Endothelial cell of umbilical vein (primary cell): Measurements from ENCODE around the gene ERVW-1. TPM values are rescaled to one million over a fixed set of nuclear protein-coding genes. Genes with fewer than 3 reads are reported as not detected.

Experiments
- BruUV-seq: library from RNA; stranded (reverse); fragments of 400-500 nt; replicated peaks from 2 replicates; lab custom pipeline; 2021; lab: Mats Ljungman, UMichigan
- CTCF ChIA-PET: fragments of 300-600, 350-600 bp; sonication (Branson Sonifier 250); formaldehyde crosslinking; loops from one replicate; lab custom pipeline; 2021; ENCODE audit warnings: antibody characterized with exemption, inconsistent platforms; lab: Charles Lee
- POLR2A ChIA-PET: fragments of 300-600, 350-600 bp; sonication (Branson Sonifier 250); formaldehyde crosslinking; loops from one replicate; lab custom pipeline; 2021; ENCODE audit warnings: antibody characterized with exemption, inconsistent platforms; lab: Charles Lee
- DNase-seq: peaks from one replicate; pipeline ENCODE4 v3.0.0-alpha.2; 2011; ENCODE audit warnings: low read depth, low spot score
- FAIRE-seq: peaks from 2 replicates; lab custom pipeline; 2011; peaks lifted over from hg19 to GRCh38; lab: Jason Lieb, UNC
- H2AFZ ChIP-seq: 2 replicates; pipeline ENCODE4 v1.6.0; 2012; ENCODE audit warnings: low read depth, low read length, control low read depth, inconsistent platforms
- H3K27ac ChIP-seq: 2 replicates; pipeline ENCODE4 v1.5.1; 2011; ENCODE audit warnings: low read depth, mild to moderate bottlenecking, control low read depth, low read length, moderate library complexity; ENCODE audit not compliant: insufficient read depth
- H3K27me3 ChIP-seq, 2 experiments: 2 replicates each; pipeline versions ENCODE4 v1.6.0 to v1.6.1; 2011; ENCODE audit warnings: low read length in 2 of 2, mixed read lengths in 1 of 2; ENCODE audit not compliant: control insufficient read depth in 2 of 2, insufficient read depth in 2 of 2
- H3K36me3 ChIP-seq, 2 experiments: 2 replicates in 1 of 2; 3 replicates in 1 of 2; pipeline ENCODE4 v1.5.1; 2011; ENCODE audit warnings: low read length in 2 of 2, mild to moderate bottlenecking in 1 of 2, moderate library complexity in 1 of 2; ENCODE audit not compliant: control insufficient read depth in 2 of 2, insufficient read depth in 2 of 2; ENCODE audit errors: extremely low read depth in 1 of 2
- H3K4me1 ChIP-seq: 3 replicates; pipeline ENCODE4 v1.5.1; 2011; ENCODE audit warnings: mild to moderate bottlenecking, low read length; ENCODE audit not compliant: control insufficient read depth, insufficient read depth; ENCODE audit errors: extremely low read depth
- H3K4me2 ChIP-seq: 2 replicates; pipeline ENCODE4 v1.6.1; 2011; ENCODE audit warnings: low read length, control low read depth, mixed read lengths; ENCODE audit not compliant: insufficient read depth
- H3K4me3 ChIP-seq, 3 experiments: fragments of 200-600 bp in 1 of 3; sonication (generic), shearing (Covaris generic) in 1 of 3; replicated peaks in 1 of 3; 2 replicates each; pipeline ENCODE4 v1.5.1; 2011 to 2016; ENCODE audit warnings: control low read depth in 3 of 3, low read length in 3 of 3, mild to moderate bottlenecking in 2 of 3, inconsistent platforms in 1 of 3, low read depth in 1 of 3, moderate library complexity in 1 of 3; ENCODE audit not compliant: insufficient read depth in 1 of 3
- H3K79me2 ChIP-seq: 2 replicates; pipeline ENCODE4 v1.6.0; 2012; ENCODE audit warnings: low read length, inconsistent platforms; ENCODE audit not compliant: control insufficient read depth, insufficient read depth
- H3K9ac ChIP-seq: replicated peaks from 2 replicates; pipeline ENCODE3; 2011; ENCODE audit warnings: low read length, control low read depth; ENCODE audit not compliant: insufficient read depth; ENCODE audit errors: extremely low read depth
- H3K9me1 ChIP-seq: replicated peaks from 3 replicates; pipeline ENCODE4 v1.6.0; 2011; ENCODE audit warnings: mild to moderate bottlenecking, low read length; ENCODE audit not compliant: control insufficient read depth, insufficient read depth; ENCODE audit errors: extremely low read depth
- H3K9me3 ChIP-seq: replicated peaks from 2 replicates; pipeline ENCODE4 v1.5.1; 2012; ENCODE audit warnings: low read length, inconsistent platforms; ENCODE audit not compliant: control insufficient read depth, insufficient read depth
- H4K20me1 ChIP-seq: replicated peaks from 2 replicates; pipeline ENCODE3; 2011; ENCODE audit warnings: mild to moderate bottlenecking, low read length; ENCODE audit not compliant: control insufficient read depth, insufficient read depth; ENCODE audit errors: extremely low read depth
- CTCF ChIP-seq, 2 donors: IDR thresholded peaks; 1 replicate in 1 of 2; 2 replicates in 1 of 2; pipeline ENCODE4 v1.5.1; 2011; ENCODE audit warnings: low read length in 2 of 2, mild to moderate bottlenecking in 2 of 2, moderate library complexity in 2 of 2, control low read depth in 1 of 2, inconsistent platforms in 1 of 2, low read depth in 1 of 2; ENCODE audit not compliant: insufficient read depth in 1 of 2; ENCODE audit errors: extremely low read depth in 1 of 2
- EZH2 ChIP-seq: IDR thresholded peaks from 2 replicates; pipeline ENCODE4 v1.6.1; 2012; ENCODE audit warnings: borderline replicate concordance, low read depth, mild to moderate bottlenecking, moderate library complexity, low read length, inconsistent platforms; ENCODE audit not compliant: severe bottlenecking
- FOS ChIP-seq: IDR thresholded peaks from 2 replicates; pipeline ENCODE4 v1.6.1; 2011; ENCODE audit warnings: mild to moderate bottlenecking, low read length, moderate library complexity, borderline replicate concordance; ENCODE audit not compliant: insufficient read depth
- GATA2 ChIP-seq: IDR thresholded peaks from 2 replicates; pipeline ENCODE4 v1.7.0; 2011; ENCODE audit warnings: low read depth, mild to moderate bottlenecking, moderate library complexity, mixed read lengths, low read length; ENCODE audit not compliant: insufficient read length, insufficient read depth
- JUN ChIP-seq: IDR thresholded peaks from 2 replicates; pipeline ENCODE4 v1.6.1; 2011; ENCODE audit warnings: borderline replicate concordance, low read depth; ENCODE audit not compliant: insufficient read length, insufficient read depth
- MYC ChIP-seq: IDR thresholded peaks from one replicate; pipeline ENCODE4 v1.6.1; 2011; ENCODE audit warnings: mild to moderate bottlenecking, low read depth, low read length
- POLR2A ChIP-seq: IDR thresholded peaks from 2 replicates; pipeline ENCODE4 v1.6.1; 2012; ENCODE audit warnings: low read depth, mild to moderate bottlenecking, control low read depth, low read length
- dilution Hi-C: fragments of 300-500 bp; cut with MboI; formaldehyde crosslinking; loops from one replicate; pipeline ENCODE4 v1.15.0; 2019; ENCODE audit warnings: low sequenced_read_pairs; ENCODE audit not compliant: extremely low pct_ligation_motif_present
- intact Hi-C: fragments of 100-400 bp; cut with micrococcal nuclease; formaldehyde crosslinking; loops from one replicate; pipeline ENCODE4 v1.10.0; 2022
- polyA plus RNA-seq, 4 experiments: library from polyadenylated mRNA; depleted of rRNA in 3 of 4; stranded (reverse) in 3 of 4; unstranded in 1 of 4; fragments of >200 nt; gene quantifications; 2 replicates each; pipeline versions ENCODE4 v1.2.1 to v1.2.3, GENCODE V29; 2011 to 2012; ENCODE audit warnings: missing spikeins in 1 of 4
- total RNA-seq: library from RNA; stranded (reverse); gene quantifications from 2 replicates; pipeline ENCODE4 v1.2.3, GENCODE V29; 2021

Gene ERVW-1
- total and polyA plus RNA-seq, 2 donors (not counting 3 experiments of a cell fraction or from before 2014, with no cell fraction given), result not detected

DNA sequence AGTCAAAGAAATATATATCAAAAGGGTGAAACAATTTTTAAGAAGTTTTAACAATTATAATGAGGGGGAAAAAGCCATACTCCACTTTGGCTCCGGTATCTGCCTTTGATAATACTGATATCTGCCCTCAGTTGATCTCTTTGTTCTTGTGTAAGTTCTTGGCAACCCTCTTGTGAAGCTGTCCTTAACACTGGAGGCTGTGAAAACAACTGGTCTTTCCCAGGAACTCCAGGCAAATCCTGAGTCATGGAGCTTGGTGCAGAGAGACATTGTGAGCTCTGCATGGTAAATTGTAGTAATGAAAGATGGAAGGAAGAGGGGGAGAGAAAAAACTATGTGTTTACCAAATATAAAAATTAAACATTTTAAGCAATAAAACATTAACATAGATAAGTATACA, 11.9 kb upstream of the ERVW-1 start:
- no peaks in the 10 kb centered on the region for H3K9me1 ChIP-seq
- H3K4me2 ChIP-seq, result no peak overlapping the region
- no peaks in the 10 kb centered on the region for H3K9me3 ChIP-seq
- peaks cover 9% of the 10 kb centered on the region in 2 experiments for H3K36me3 ChIP-seq
- H3K4me1 ChIP-seq, result no peaks in the 10 kb centered on the region
- no peaks in the 10 kb centered on the region for H3K27me3 ChIP-seq
- no peak for TF ChIP-seq GATA2
- TF ChIP-seq POLR2A, result no peak
- TF ChIP-seq FOS, result no peak
- no peak overlapping the region for H3K9ac ChIP-seq
- H2AFZ ChIP-seq, result no peak overlapping the region
- no peaks in the 10 kb centered on the region for H3K79me2 ChIP-seq
- no peak for FAIRE-seq
- intact Hi-C loops, result no loop called here
- no peak overlapping the region for H3K27ac ChIP-seq
- peak; percentile 42 for DNase-seq
- POLR2A ChIA-PET, result no interaction called here
- H3K4me3 ChIP-seq, result no peak overlapping the region
- dilution Hi-C loops, result no loop called here
- H4K20me1 ChIP-seq, result no peaks in the 10 kb centered on the region
- no TSS peak for BruUV-seq
- CTCF ChIA-PET, result interaction anchor here (1.0 to 1.2 kb wide), 3 partner anchors 17 to 42 kb away, joined by 3 to 4 read pairs (median 4); partner anchors contain the start of genes GATAD1 and RBM48

DNA sequence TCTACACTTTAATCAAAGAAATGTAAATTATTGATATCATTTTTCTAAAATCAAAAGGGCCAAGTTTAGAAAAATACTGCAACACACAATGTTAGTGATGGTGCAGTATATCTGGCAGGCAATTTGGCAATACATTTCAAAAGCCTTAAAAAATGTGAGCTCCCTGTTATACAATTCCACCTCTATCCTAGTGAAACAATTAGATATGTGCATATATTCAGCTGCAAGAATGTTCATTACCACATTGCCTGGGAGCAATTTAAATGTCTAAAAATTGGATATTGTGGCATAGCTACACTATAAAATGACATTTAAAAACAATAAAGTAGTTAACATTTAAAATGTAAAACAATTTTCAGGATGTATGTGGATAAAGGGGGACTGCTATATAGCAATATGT, 10.1 kb upstream of the ERVW-1 start:
- H3K27ac ChIP-seq, result no peak overlapping the region
- H3K27me3 ChIP-seq, result no peaks in the 10 kb centered on the region
- no peak for DNase-seq
- H2AFZ ChIP-seq, result no peak overlapping the region
- dilution Hi-C loops, result no loop called here
- no peaks in the 10 kb centered on the region for H3K4me1 ChIP-seq
- BruUV-seq, result no TSS peak
- H3K4me3 ChIP-seq, result no peak overlapping the region
- no peak overlapping the region for H3K9ac ChIP-seq
- ChIA-PET POLR2A (no interaction called here), CTCF (no interaction called here)
- H4K20me1 ChIP-seq, result no peaks in the 10 kb centered on the region
- H3K9me3 ChIP-seq, result no peaks in the 10 kb centered on the region
- FAIRE-seq, result no peak
- H3K4me2 ChIP-seq, result no peak overlapping the region
- TF ChIP-seq CTCF (IDR thresholded peaks at IDR 0.05; ENCODE audit: extremely low read depth in 1 of 2, insufficient read depth in 1 of 2, low read depth in 1 of 2, low read length in 2 of 2) (no peak), MYC (no peak), GATA2 (no peak), JUN (no peak), EZH2 (no peak), FOS (no peak), POLR2A (no peak)
- H3K79me2 ChIP-seq, result no peaks in the 10 kb centered on the region
- peaks cover 9% of the 10 kb centered on the region in 2 experiments for H3K36me3 ChIP-seq
- no peaks in the 10 kb centered on the region for H3K9me1 ChIP-seq
- intact Hi-C loops, result no loop called here
